ENCODE results near the gene RNF14.

DNA sequence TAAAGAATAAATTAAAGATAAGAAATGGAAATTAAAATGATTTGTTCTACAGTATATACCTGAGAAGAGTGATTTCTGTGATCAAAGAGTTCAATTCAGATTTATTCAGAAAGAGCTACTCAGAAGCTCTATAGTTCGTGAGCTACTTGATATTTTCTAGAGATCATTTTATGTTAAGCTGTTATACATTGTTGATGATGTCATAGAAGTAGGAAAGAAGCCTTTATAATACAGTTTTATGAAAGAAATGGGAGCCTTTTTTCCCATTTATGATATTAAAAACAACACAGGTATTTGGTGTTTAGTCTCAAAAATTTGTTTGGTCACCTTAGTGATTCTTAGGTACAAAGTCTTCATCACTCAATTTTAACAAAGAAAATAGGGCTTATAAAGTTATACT, 20.8 kb downstream of the RNF14 start:
- TF ChIP-seq, protein P1, sequence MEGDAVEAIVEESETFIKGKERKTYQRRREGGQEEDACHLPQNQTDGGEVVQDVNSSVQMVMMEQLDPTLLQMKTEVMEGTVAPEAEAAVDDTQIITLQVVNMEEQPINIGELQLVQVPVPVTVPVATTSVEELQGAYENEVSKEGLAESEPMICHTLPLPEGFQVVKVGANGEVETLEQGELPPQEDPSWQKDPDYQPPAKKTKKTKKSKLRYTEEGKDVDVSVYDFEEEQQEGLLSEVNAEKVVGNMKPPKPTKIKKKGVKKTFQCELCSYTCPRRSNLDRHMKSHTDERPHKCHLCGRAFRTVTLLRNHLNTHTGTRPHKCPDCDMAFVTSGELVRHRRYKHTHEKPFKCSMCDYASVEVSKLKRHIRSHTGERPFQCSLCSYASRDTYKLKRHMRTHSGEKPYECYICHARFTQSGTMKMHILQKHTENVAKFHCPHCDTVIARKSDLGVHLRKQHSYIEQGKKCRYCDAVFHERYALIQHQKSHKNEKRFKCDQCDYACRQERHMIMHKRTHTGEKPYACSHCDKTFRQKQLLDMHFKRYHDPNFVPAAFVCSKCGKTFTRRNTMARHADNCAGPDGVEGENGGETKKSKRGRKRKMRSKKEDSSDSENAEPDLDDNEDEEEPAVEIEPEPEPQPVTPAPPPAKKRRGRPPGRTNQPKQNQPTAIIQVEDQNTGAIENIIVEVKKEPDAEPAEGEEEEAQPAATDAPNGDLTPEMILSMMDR (IDR thresholded peaks at IDR 0.05; ENCODE audit: low read length) = no peak
- TF ChIP-seq EZH2 (IDR thresholded peaks at IDR 0.05; ENCODE audit: borderline replicate concordance, low read length) = no peak

Data from OCI-LY1 (cell line).